Transverse colon (tissue), 4 donors: ENCODE measurements around the gene SHPK.

Source experiments
- CTCF ChIP-seq, 5 experiments: fragments of 200-600 bp in 3 of 5; fragments of 450-650 bp in 2 of 5; sonication (generic) in 3 of 5; IDR thresholded peaks; 1 replicate in 2 of 5; 2 replicates in 3 of 5; pipeline ENCODE4 v1.5.1; 2016 to 2017; ENCODE audit warnings: antibody characterized with exemption in 5 of 5, inconsistent platforms in 3 of 5, mild to moderate bottlenecking in 2 of 5, moderate library complexity in 1 of 5
- POLR2A ChIP-seq: fragments of 450-650 bp; IDR thresholded peaks from one replicate; pipeline ENCODE4 v1.6.1; 2016; ENCODE audit warnings: antibody characterized with exemption, mild to moderate bottlenecking, moderate library complexity
- POLR2AphosphoS5 ChIP-seq, 3 donors: sonication (generic); formaldehyde crosslinking; IDR thresholded peaks; one replicate each; pipeline ENCODE4 v1.6.1; 2016; ENCODE audit warnings: antibody characterized with exemption in 3 of 3

GRCh38 chr17:3600529-3601205, 35.4 kb downstream of the SHPK start:
- TF ChIP-seq CTCF (IDR thresholded peaks at IDR 0.05) (no peak), POLR2A (no peak), POLR2AphosphoS5 (IDR thresholded peaks at IDR 0.05) (no peak)
